ENCODE measurements around the gene TRPM1. TPM values are rescaled to one million over a fixed set of nuclear protein-coding genes. Genes with fewer than 3 reads are reported as not detected.

The TRPM1 gene
- total RNA-seq, 1 donor from 2014 or later = not detected

DNA sequence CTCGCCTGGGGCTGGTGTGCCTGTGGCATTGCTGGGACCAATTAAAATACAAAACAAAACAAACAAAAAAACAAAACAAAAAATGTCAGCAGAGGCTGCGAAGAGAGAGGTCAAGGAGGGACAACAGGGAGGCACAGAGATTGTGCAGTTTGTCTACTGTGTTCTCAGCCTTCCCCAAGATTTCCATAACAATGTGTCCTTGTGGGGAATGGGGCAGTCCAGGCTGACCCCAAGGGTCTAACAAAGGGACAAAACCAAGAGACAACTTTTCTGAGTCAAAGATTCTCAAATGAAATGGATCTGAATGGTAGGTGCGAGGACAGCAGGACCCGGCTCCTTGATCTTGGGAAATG is 46.4 kb upstream of the TRPM1 start:
- TF ChIP-seq CTCF (IDR thresholded peaks at IDR 0.05) = no peak
- H3K27ac ChIP-seq = no peak overlapping the region
- ATAC-seq (no peak), DNase-seq (no peak)
- intact Hi-C loops (cut with DNase I) = no loop called here
- no peak overlapping the region for H3K4me3 ChIP-seq
- H3K36me3 ChIP-seq = no peaks in the 10 kb centered on the region
- H3K4me1 ChIP-seq = no peaks in the 10 kb centered on the region
- H3K27me3 ChIP-seq (ENCODE audit: low read depth) = no peaks in the 10 kb centered on the region
- H3K9me3 ChIP-seq = no peaks in the 10 kb centered on the region

GRCh38 chr15:31147456-31147855 is 45.9 kb upstream of the TRPM1 start:
- no peaks in the 10 kb centered on the region for H3K4me1 ChIP-seq
- H3K27ac ChIP-seq = no peak overlapping the region
- intact Hi-C loops (cut with DNase I) = no loop called here
- no peaks in the 10 kb centered on the region for H3K27me3 ChIP-seq (ENCODE audit: low read depth)
- no peak for DNase-seq
- no peaks in the 10 kb centered on the region for H3K36me3 ChIP-seq
- no peak overlapping the region for H3K4me3 ChIP-seq
- ATAC-seq = no peak
- no peaks in the 10 kb centered on the region for H3K9me3 ChIP-seq
- TF ChIP-seq CTCF (IDR thresholded peaks at IDR 0.05) = no peak

GRCh38 chr15:31145271-31145911 is 43.9 kb upstream of the TRPM1 start:
- Histone ChIP-seq H3K4me3 (no peak overlapping the region), H3K9me3 (no peaks in the 10 kb centered on the region), H3K4me1 (no peaks in the 10 kb centered on the region), H3K27me3 (ENCODE audit: low read depth) (no peaks in the 10 kb centered on the region), H3K27ac (no peak overlapping the region), H3K36me3 (no peaks in the 10 kb centered on the region)
- ATAC-seq = no peak
- intact Hi-C loops (cut with DNase I) = no loop called here
- DNase-seq = no peak
- TF ChIP-seq CTCF (IDR thresholded peaks at IDR 0.05) = no peak

DNA sequence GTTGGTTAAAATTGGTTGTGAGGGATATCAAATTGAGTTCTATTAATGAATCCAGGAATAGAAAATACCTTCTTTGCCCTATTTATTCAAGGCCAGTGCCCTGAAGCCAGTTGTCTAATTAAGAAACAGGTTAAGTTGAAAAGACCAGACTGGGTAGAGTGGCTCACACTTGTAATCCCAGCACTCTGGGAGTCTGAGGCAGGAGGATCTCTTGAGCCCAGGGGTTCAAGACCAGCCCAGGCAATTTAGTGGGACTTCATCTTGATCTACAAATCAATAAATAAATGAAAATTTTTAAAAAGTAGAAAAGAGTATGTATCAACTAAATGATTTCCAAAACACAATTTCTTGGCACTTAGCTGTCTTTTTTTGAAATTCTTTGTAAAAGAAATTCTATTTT is 40.3 kb upstream of the TRPM1 start:
- no peak for DNase-seq
- Histone ChIP-seq H3K9me3 (no peaks in the 10 kb centered on the region), H3K4me3 (no peak overlapping the region), H3K4me1 (no peaks in the 10 kb centered on the region), H3K27me3 (ENCODE audit: low read depth) (no peaks in the 10 kb centered on the region), H3K27ac (no peak overlapping the region), H3K36me3 (no peaks in the 10 kb centered on the region)
- no peak for TF ChIP-seq CTCF (IDR thresholded peaks at IDR 0.05)
- no peak for ATAC-seq
- intact Hi-C loops (cut with DNase I) = no loop called here

DNA sequence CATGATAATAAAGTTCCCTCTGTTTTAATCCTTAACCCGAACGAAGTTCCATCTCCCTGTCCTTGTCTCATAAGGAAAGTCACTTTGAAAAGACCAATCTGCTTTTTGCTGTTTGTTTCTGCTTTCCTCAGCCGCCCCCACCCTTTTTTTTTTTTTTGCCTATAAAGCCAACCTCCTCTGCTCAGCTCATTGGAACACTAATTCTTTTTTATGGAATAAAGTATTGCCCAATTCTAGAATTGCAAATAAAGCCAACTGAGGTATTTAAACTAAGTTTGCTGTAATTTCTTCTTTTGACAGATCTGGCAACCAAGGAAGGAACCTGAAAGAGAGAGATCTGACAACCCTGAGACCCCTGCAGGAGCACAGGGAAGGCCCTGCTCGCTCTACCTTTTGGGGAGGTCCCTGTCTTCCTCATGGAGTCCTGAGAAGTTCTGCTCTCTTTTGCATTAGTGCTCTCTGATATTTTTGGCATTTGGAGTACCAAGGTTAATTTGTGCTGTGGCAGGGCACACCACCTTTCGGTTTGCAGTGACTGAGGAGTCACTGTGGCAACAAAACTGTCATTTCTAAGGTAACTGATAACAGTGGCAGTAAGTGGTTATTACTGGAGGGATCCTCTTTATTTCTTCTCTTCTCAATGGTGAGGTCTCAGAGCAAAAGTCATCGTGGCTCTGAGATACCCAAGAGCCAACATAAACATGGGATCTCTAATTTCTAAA is 35.2 kb upstream of the TRPM1 start:
- Histone ChIP-seq H3K27ac (no peak overlapping the region), H3K36me3 (no peaks in the 10 kb centered on the region), H3K4me1 (no peaks in the 10 kb centered on the region), H3K27me3 (ENCODE audit: low read depth) (no peaks in the 10 kb centered on the region), H3K4me3 (no peak overlapping the region), H3K9me3 (no peaks in the 10 kb centered on the region)
- intact Hi-C loops (cut with DNase I) = no loop called here
- DNase-seq (no peak), ATAC-seq (no peak)
- no peak for TF ChIP-seq CTCF (IDR thresholded peaks at IDR 0.05)

All from lower lobe of right lung (tissue), 2 donors.